HepG2 (cell line): ENCODE data around the gene TKFC. TPM values are rescaled to one million over a fixed set of nuclear protein-coding genes. Genes with fewer than 3 reads are reported as not detected.
A peak's percentile ranks its signal among the peaks of the same experiment; 100 is the strongest.

Experiments
- CEBPZ ChIP-seq: IDR thresholded peaks from 2 replicates; pipeline ENCODE4 v1.6.1; 2012; ENCODE audit warnings: low read length, improper control_type of control experiment
- GATAD1 ChIP-seq: IDR thresholded peaks from 2 replicates; pipeline ENCODE4 v1.6.1; 2016; ENCODE audit warnings: missing genetic modification reagents, missing compliant biosample characterization
- HOXA3 ChIP-seq: sonication (generic); formaldehyde crosslinking; IDR thresholded peaks from 2 replicates; pipeline ENCODE4 v1.5.0; 2020; ENCODE audit warnings: missing genetic modification reagents
- LBX2 ChIP-seq: sonication (generic); formaldehyde crosslinking; IDR thresholded peaks from 2 replicates; pipeline ENCODE4 v1.5.0; 2020; ENCODE audit warnings: missing genetic modification reagents, mild to moderate bottlenecking, borderline replicate concordance
- MYNN ChIP-seq: sonication (generic); formaldehyde crosslinking; IDR thresholded peaks from 2 replicates; pipeline ENCODE4 v1.4.0; 2020; ENCODE audit warnings: mild to moderate bottlenecking, low read depth, missing genetic modification reagents
- NR1H2 ChIP-seq: sonication (generic); formaldehyde crosslinking; IDR thresholded peaks from 2 replicates; pipeline ENCODE4 v1.8.1; 2022; ENCODE audit warnings: low read depth, missing genetic modification reagents, borderline replicate concordance
- NRL ChIP-seq: sonication (generic); formaldehyde crosslinking; IDR thresholded peaks from 2 replicates; pipeline ENCODE4 v1.5.0; 2020; ENCODE audit warnings: missing genetic modification reagents, mild to moderate bottlenecking, moderate library complexity, borderline replicate concordance
- PATZ1 ChIP-seq: sonication (generic); formaldehyde crosslinking; IDR thresholded peaks from 2 replicates; pipeline ENCODE4 v1.4.0; 2020; ENCODE audit warnings: missing genetic modification reagents
- RXRB ChIP-seq: IDR thresholded peaks from 2 replicates; pipeline ENCODE4 v1.6.1; 2016; ENCODE audit warnings: borderline replicate concordance, missing genetic modification reagents, missing compliant biosample characterization
- SIN3B ChIP-seq: fragments of 150-350 bp; IDR thresholded peaks from 2 replicates; pipeline ENCODE4 v1.6.1; 2014; ENCODE audit warnings: low read length
- SOX6 ChIP-seq, 2 experiments: fragments of 450-650 bp in 1 of 2; sonication (generic) in 1 of 2; formaldehyde crosslinking in 1 of 2; IDR thresholded peaks; 2 replicates each; pipeline versions ENCODE4 v1.4.0 to v1.6.1; 2017 to 2020; ENCODE audit warnings: antibody characterized with exemption in 1 of 2, mild to moderate bottlenecking in 1 of 2, missing genetic modification reagents in 1 of 2
- SRSF1 ChIP-seq: fragments of 200-400 bp; formaldehyde crosslinking; optimal IDR thresholded peaks from 2 replicates; pipeline ENCODE3; 2017; ENCODE audit warnings: mild to moderate bottlenecking, low read depth, low read length, moderate library complexity
- TARDBP ChIP-seq: sonication (generic); formaldehyde crosslinking; IDR thresholded peaks from 2 replicates; pipeline ENCODE4 v1.8.0; 2022; ENCODE audit warnings: mild to moderate bottlenecking, missing genetic modification reagents
- ZBTB20 ChIP-seq: sonication (generic); formaldehyde crosslinking; IDR thresholded peaks from 2 replicates; pipeline ENCODE4 v1.8.1; 2023; ENCODE audit warnings: missing genetic modification reagents, low read depth, mild to moderate bottlenecking, borderline replicate concordance
- ZIK1 ChIP-seq: sonication (generic); formaldehyde crosslinking; IDR thresholded peaks from 2 replicates; pipeline ENCODE4 v1.5.0; 2020; ENCODE audit warnings: mild to moderate bottlenecking, low read depth, missing genetic modification reagents, borderline replicate concordance
- ZNF567 ChIP-seq: sonication (generic); formaldehyde crosslinking; IDR thresholded peaks from 2 replicates; pipeline ENCODE4 v1.8.1; 2023; ENCODE audit warnings: mild to moderate bottlenecking, missing genetic modification reagents, borderline replicate concordance
- ZNF773 ChIP-seq: sonication (generic); formaldehyde crosslinking; IDR thresholded peaks from 2 replicates; pipeline ENCODE4 v1.4.0; 2020; ENCODE audit warnings: missing genetic modification reagents, borderline replicate concordance
- ZNF784 ChIP-seq: sonication (generic); formaldehyde crosslinking; IDR thresholded peaks from 2 replicates; pipeline ENCODE4 v1.5.1; 2020; ENCODE audit warnings: missing genetic modification reagents, mild to moderate bottlenecking, borderline replicate concordance
- ZNF891 ChIP-seq: sonication (generic); formaldehyde crosslinking; IDR thresholded peaks from 2 replicates; pipeline ENCODE4 v1.5.0; 2020; ENCODE audit warnings: mild to moderate bottlenecking, missing genetic modification reagents
- ZSCAN21 ChIP-seq: sonication (generic); formaldehyde crosslinking; IDR thresholded peaks from 2 replicates; pipeline ENCODE4 v1.8.0; 2022; ENCODE audit warnings: mild to moderate bottlenecking, missing genetic modification reagents, moderate library complexity, borderline replicate concordance
- polyA plus RNA-seq, 8 experiments: library from polyadenylated mRNA; depleted of rRNA in 3 of 8; stranded (reverse) in 7 of 8; unstranded in 1 of 8; fragments of >200 nt; fragmentation: Illumina TruSeq in 4 of 8; extraction: Trizol in 4 of 8; gene quantifications; 2 replicates each; pipeline versions ENCODE4 v1.2.1 to v1.2.3, GENCODE V29; 2011 to 2016; ENCODE audit warnings: low read depth in 4 of 8, missing spikeins in 1 of 8, mixed read lengths in 1 of 8; ENCODE audit not compliant: insufficient read depth in 1 of 8
- total RNA-seq, 5 experiments: library from RNA; depleted of rRNA; stranded (reverse); fragments of >200 nt; fragmentation: Illumina TruSeq; extraction: Trizol; gene quantifications; 2 replicates each; pipeline ENCODE4 v1.2.3, GENCODE V29; 2016; ENCODE audit warnings: low read depth in 1 of 5

The TKFC gene
- total and polyA plus RNA-seq, 2 of the 13 experiments (the other 11 are each of a cell fraction or from before 2014, with no cell fraction given): 147 to 197 TPM

- peak; percentile 67; the same call in 1 of the 2 replicates for TF ChIP-seq LBX2
- TF ChIP-seq HOXA3: 0 out of 2 replicates have a peak, but pooled peaks have one; percentile 8
- TF ChIP-seq ZNF784 (CRISPR knock-in tag): peak; percentile 75; the same call in 1 of the 2 replicates
- TF ChIP-seq SIN3B: no peak
- peak; percentile 94 for TF ChIP-seq PATZ1 (CRISPR knock-in tag)
- TF ChIP-seq CEBPZ: no peak
- TF ChIP-seq SRSF1: peak; percentile 5
- TF ChIP-seq TARDBP (CRISPR knock-in tag): 0 out of 2 replicates have a peak, but pooled peaks have one; percentile 8
- 0 out of 2 replicates have a peak, but pooled peaks have one; percentile 22 for TF ChIP-seq MYNN (CRISPR knock-in tag)
- no peak for TF ChIP-seq SOX6 (IDR thresholded peaks at IDR 0.05)
- TF ChIP-seq SOX6 (CRISPR knock-in tag; IDR thresholded peaks at IDR 0.05): 0 out of 2 replicates have a peak, but pooled peaks have one; percentile 9
- TF ChIP-seq ZBTB20 (CRISPR knock-in tag): no peak
- peak; percentile 45; the same call in 1 of the 2 replicates for TF ChIP-seq NRL (CRISPR knock-in tag)
- 0 out of 2 replicates have a peak, but pooled peaks have one; percentile 33 for TF ChIP-seq ZIK1 (CRISPR knock-in tag)
- TF ChIP-seq ZNF891 (CRISPR knock-in tag): no peak
- TF ChIP-seq GATAD1 (CRISPR knock-in tag): peak; percentile 43; the same call in 1 of the 2 replicates
- 0 out of 2 replicates have a peak, but pooled peaks have one; percentile 21 for TF ChIP-seq ZSCAN21 (CRISPR knock-in tag)
- TF ChIP-seq ZNF773: no peak; the same call in 1 of the 2 replicates
- TF ChIP-seq ZNF567 (CRISPR knock-in tag): no peak
- peak; percentile 53; the same call in 1 of the 2 replicates for TF ChIP-seq NR1H2 (CRISPR knock-in tag)
- TF ChIP-seq RXRB (CRISPR knock-in tag): 0 out of 2 replicates have a peak, but pooled peaks have one; percentile 15
These were observed 38.9 kb upstream of the TKFC start (continued) for GRCh38 chr11:61293867-61294716.
